HEK293 (cell line): ENCODE data around the gene ARL2BP.
A peak's percentile ranks its signal among the peaks of the same experiment; 100 is the strongest.

ENCODE experiments used
- CTCF ChIA-PET: fragments of 350-600 bp; formaldehyde crosslinking; extraction: SDS; loops from one replicate; lab custom pipeline; 2021; ENCODE audit warnings: antibody characterized with exemption; lab: Yijun Ruan, JAX
- POLR2A ChIA-PET: fragments of 300-600 bp; formaldehyde crosslinking; extraction: SDS; loops from one replicate; lab custom pipeline; 2020; ENCODE audit warnings: antibody characterized with exemption, inconsistent platforms; lab: Yijun Ruan, JAX
- H3K27ac ChIP-seq: fragments of 200-500 bp; sonication (Bioruptor generic); 2 replicates; pipeline ENCODE4 v1.5.1; 2014; ENCODE audit warnings: low read depth, low read length, control low read depth, inconsistent platforms; ENCODE audit errors: extremely low read depth
- H3K36me3 ChIP-seq, 2 experiments: fragments of 200-500 bp in 1 of 2; sonication (Bioruptor generic) in 1 of 2; 1 replicate in 1 of 2; 2 replicates in 1 of 2; pipeline ENCODE4 v1.5.1; 2014 to 2017; ENCODE audit warnings: inconsistent platforms in 2 of 2, low read length in 2 of 2; ENCODE audit not compliant: control insufficient read depth in 2 of 2, insufficient read depth in 1 of 2
- H3K4me1 ChIP-seq: fragments of 200-500 bp; sonication (Bioruptor generic); 2 replicates; pipeline ENCODE4 v1.5.1; 2014; ENCODE audit warnings: mild to moderate bottlenecking, low read length, inconsistent platforms; ENCODE audit not compliant: control insufficient read depth, insufficient read depth
- H3K4me3 ChIP-seq: 2 replicates; pipeline ENCODE4 v1.5.1; 2011; ENCODE audit warnings: low read depth, mild to moderate bottlenecking, control low read depth, low read length, moderate library complexity
- H3K9me3 ChIP-seq: fragments of 200-500 bp; sonication (Bioruptor generic); 2 replicates; pipeline ENCODE4 v1.5.1; 2014; ENCODE audit warnings: low read depth, low read length, inconsistent platforms; ENCODE audit not compliant: control insufficient read depth, insufficient read depth
- EGR2 ChIP-seq: fragments of 450-650 bp; formaldehyde crosslinking; IDR thresholded peaks from 2 replicates; pipeline ENCODE4 v1.5.1; 2016; ENCODE audit warnings: low read depth, missing biosample characterization, missing genetic modification characterization
- GFI1B ChIP-seq: fragments of 450-650 bp; formaldehyde crosslinking; IDR thresholded peaks from 2 replicates; pipeline ENCODE4 v1.5.1; 2016; ENCODE audit warnings: missing biosample characterization, missing genetic modification characterization
- GLIS1 ChIP-seq: fragments of 450-650 bp; formaldehyde crosslinking; IDR thresholded peaks from 2 replicates; pipeline ENCODE4 v1.5.1; 2016; ENCODE audit warnings: missing biosample characterization, missing genetic modification characterization
- HIC1 ChIP-seq: fragments of 450-650 bp; formaldehyde crosslinking; IDR thresholded peaks from 2 replicates; pipeline ENCODE4 v1.5.1; 2016; ENCODE audit warnings: missing biosample characterization, missing genetic modification characterization
- KLF1 ChIP-seq: fragments of 450-650 bp; formaldehyde crosslinking; IDR thresholded peaks from 2 replicates; pipeline ENCODE4 v1.5.1; 2016; ENCODE audit warnings: missing biosample characterization, missing genetic modification characterization
- KLF16 ChIP-seq: fragments of 450-650 bp; formaldehyde crosslinking; IDR thresholded peaks from 2 replicates; pipeline ENCODE4 v1.5.1; 2017; ENCODE audit warnings: missing biosample characterization, missing genetic modification characterization
- KLF9 ChIP-seq: fragments of 450-650 bp; formaldehyde crosslinking; IDR thresholded peaks from 2 replicates; pipeline ENCODE4 v1.5.1; 2016; ENCODE audit warnings: missing biosample characterization, missing genetic modification characterization, low read depth
- PRDM1 ChIP-seq: fragments of 450-650 bp; formaldehyde crosslinking; IDR thresholded peaks from 2 replicates; pipeline ENCODE4; 2016; ENCODE audit warnings: missing biosample characterization, missing genetic modification characterization
- SP2 ChIP-seq: fragments of 450-650 bp; formaldehyde crosslinking; IDR thresholded peaks from 2 replicates; pipeline ENCODE4 v1.5.1; 2016; ENCODE audit warnings: missing biosample characterization, missing genetic modification characterization
- SP3 ChIP-seq: fragments of 450-650 bp; formaldehyde crosslinking; IDR thresholded peaks from 2 replicates; pipeline ENCODE4 v1.5.1; 2016; ENCODE audit warnings: missing biosample characterization, missing genetic modification characterization
- ZBTB17 ChIP-seq: fragments of 450-650 bp; formaldehyde crosslinking; IDR thresholded peaks from 2 replicates; pipeline ENCODE4 v1.5.1; 2016; ENCODE audit warnings: missing biosample characterization, missing genetic modification characterization
- ZBTB48 ChIP-seq: fragments of 450-650 bp; formaldehyde crosslinking; IDR thresholded peaks from 2 replicates; pipeline ENCODE4 v1.5.1; 2016; ENCODE audit warnings: missing biosample characterization, missing genetic modification characterization
- ZBTB7A ChIP-seq: fragments of 450-650 bp; formaldehyde crosslinking; IDR thresholded peaks from 2 replicates; pipeline ENCODE4 v1.5.1; 2016; ENCODE audit warnings: low read depth, missing biosample characterization, missing genetic modification characterization
- ZFHX2 ChIP-seq: fragments of 450-650 bp; formaldehyde crosslinking; conservative IDR thresholded peaks from 2 replicates; pipeline ENCODE4 v1.5.1; 2016; ENCODE audit warnings: missing biosample characterization, missing genetic modification characterization
- ZFP41 ChIP-seq: fragments of 450-650 bp; formaldehyde crosslinking; IDR thresholded peaks from 2 replicates; pipeline ENCODE4 v1.5.1; 2016; ENCODE audit warnings: missing biosample characterization, missing genetic modification characterization, borderline replicate concordance
- ZIC2 ChIP-seq: fragments of 450-650 bp; formaldehyde crosslinking; IDR thresholded peaks from 2 replicates; pipeline ENCODE4 v1.5.1; 2016; ENCODE audit warnings: missing biosample characterization, missing genetic modification characterization
- ZNF132 ChIP-seq: fragments of 450-650 bp; formaldehyde crosslinking; IDR thresholded peaks from 2 replicates; pipeline ENCODE4 v1.5.1; 2017; ENCODE audit warnings: missing biosample characterization, missing genetic modification characterization, borderline replicate concordance
- ZNF335 ChIP-seq: fragments of 450-650 bp; formaldehyde crosslinking; conservative IDR thresholded peaks from 2 replicates; pipeline ENCODE4 v1.5.1; 2016; ENCODE audit warnings: missing biosample characterization, missing genetic modification characterization
- ZNF341 ChIP-seq: fragments of 450-650 bp; formaldehyde crosslinking; IDR thresholded peaks from 2 replicates; pipeline ENCODE4; 2016; ENCODE audit warnings: low read depth, missing biosample characterization, missing genetic modification characterization
- ZNF350 ChIP-seq: fragments of 450-650 bp; formaldehyde crosslinking; IDR thresholded peaks from 2 replicates; pipeline ENCODE4 v1.5.0; 2017; ENCODE audit warnings: missing biosample characterization, mild to moderate bottlenecking, missing genetic modification characterization
- ZNF37A ChIP-seq: fragments of 450-650 bp; IDR thresholded peaks from 2 replicates; pipeline ENCODE4 v1.5.1; 2018; ENCODE audit warnings: missing biosample characterization, missing genetic modification characterization
- ZNF391 ChIP-seq: fragments of 450-650 bp; formaldehyde crosslinking; IDR thresholded peaks from 2 replicates; pipeline ENCODE4 v1.5.1; 2016; ENCODE audit warnings: low read depth, missing biosample characterization, missing genetic modification characterization, borderline replicate concordance
- ZNF560 ChIP-seq: fragments of 450-650 bp; formaldehyde crosslinking; IDR thresholded peaks from 2 replicates; pipeline ENCODE4 v1.5.1; 2017; ENCODE audit warnings: missing biosample characterization, missing genetic modification characterization, borderline replicate concordance
- ZNF639 ChIP-seq: fragments of 450-650 bp; formaldehyde crosslinking; IDR thresholded peaks from 2 replicates; pipeline ENCODE4 v1.5.1; 2016; ENCODE audit warnings: missing biosample characterization, missing genetic modification characterization
- ZNF692 ChIP-seq: fragments of 450-650 bp; formaldehyde crosslinking; IDR thresholded peaks from 2 replicates; pipeline ENCODE4 v1.5.1; 2016; ENCODE audit warnings: missing biosample characterization, missing genetic modification characterization
- ZNF747 ChIP-seq: fragments of 450-650 bp; formaldehyde crosslinking; IDR thresholded peaks from 2 replicates; pipeline ENCODE4 v1.5.1; 2016; ENCODE audit warnings: missing biosample characterization, missing genetic modification characterization
- ZNF768 ChIP-seq: fragments of 450-650 bp; formaldehyde crosslinking; IDR thresholded peaks from 2 replicates; pipeline ENCODE4 v1.5.1; 2018; ENCODE audit warnings: missing biosample characterization, mild to moderate bottlenecking, missing genetic modification characterization
- TF ChIP-seq, protein P1 (sequence below): fragments of 450-650 bp; IDR thresholded peaks from 2 replicates; pipeline ENCODE4 v1.5.1; 2018; ENCODE audit warnings: missing biosample characterization, missing genetic modification characterization
- TF ChIP-seq, protein P2 (sequence below): fragments of 450-650 bp; formaldehyde crosslinking; IDR thresholded peaks from 2 replicates; pipeline ENCODE4 v1.5.1; 2016; ENCODE audit warnings: missing biosample characterization, missing genetic modification characterization

ARL2BP gene

DNA sequence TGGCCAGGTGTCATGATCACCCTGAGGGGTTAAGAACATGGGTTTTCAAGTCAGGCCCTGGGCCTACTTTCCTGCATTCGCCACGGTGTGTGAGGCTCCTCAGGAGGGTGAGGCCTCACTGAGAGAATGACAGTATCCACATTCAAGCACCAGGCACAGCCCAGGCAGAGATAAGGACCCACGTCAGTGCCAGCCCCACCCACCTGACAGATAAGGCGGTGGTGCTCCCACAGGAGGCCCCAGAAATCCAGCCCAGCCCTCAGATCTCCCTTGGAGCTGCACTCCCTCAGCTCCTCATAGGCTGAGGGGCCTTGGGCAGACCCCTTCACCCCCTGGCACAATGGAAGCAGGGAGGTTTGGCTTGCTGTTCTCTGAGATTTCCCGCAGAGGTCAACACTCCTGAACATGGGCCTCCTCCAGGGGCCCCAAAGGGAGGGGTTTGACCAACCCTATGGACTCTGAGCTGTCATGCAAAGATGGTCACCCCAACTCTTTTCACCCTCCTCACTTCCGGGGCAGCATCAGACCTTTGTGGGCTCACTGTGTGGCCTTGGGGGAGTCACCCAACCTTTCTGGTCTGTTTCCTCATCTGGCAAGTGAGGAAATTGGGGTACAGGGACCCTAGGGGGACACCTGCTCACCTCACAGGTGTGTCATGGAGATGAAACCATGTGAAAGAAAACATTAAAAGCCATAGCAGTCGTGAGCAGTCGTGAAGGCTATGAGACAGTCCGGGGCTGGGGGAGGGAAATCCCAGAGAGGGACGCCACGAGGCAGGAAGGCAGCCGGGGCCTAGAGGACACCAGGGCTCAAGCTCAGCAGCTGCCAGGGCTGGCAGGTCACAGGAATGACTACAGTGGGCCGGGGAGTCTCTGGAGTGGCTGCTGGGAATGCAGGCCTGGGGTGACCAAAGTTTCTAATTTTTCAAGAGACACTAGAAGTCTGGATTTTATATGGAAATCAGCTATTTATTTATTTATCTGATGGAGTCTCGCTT is 24.0 kb downstream of the ARL2BP start:
- Histone ChIP-seq H3K36me3 (no peaks in the 10 kb centered on the region), H3K27ac (0 out of 2 replicates have a peak overlapping the region, but pooled peaks have one; percentile 8), H3K4me1 (peaks cover 4% of the 10 kb centered on the region), H3K9me3 (no peaks in the 10 kb centered on the region), H3K4me3 (no peak overlapping the region)
- POLR2A ChIA-PET = no interaction called here
- CTCF ChIA-PET = no interaction called here
- TF ChIP-seq KLF1 (tag by site-specific recombination) (peak; percentile 91), ZBTB7A (no peak), ZFP41 (tag by site-specific recombination) (no peak), ZNF768 (tag by site-specific recombination) (0 out of 2 replicates have a peak, but pooled peaks have one; percentile 44), ZBTB17 (no peak), EGR2 (tag by site-specific recombination) (peak; percentile 33; the same call in 1 of the 2 replicates), ZNF341 (0 out of 2 replicates have a peak, but pooled peaks have one; percentile 20), ZBTB48 (tag by site-specific recombination) (no peak), SP3 (tag by site-specific recombination) (no peak; the same call in 1 of the 2 replicates), ZIC2 (tag by site-specific recombination) (peak; percentile 58), KLF16 (0 out of 2 replicates have a peak, but pooled peaks have one; percentile 33), HIC1 (tag by site-specific recombination) (no peak), ZNF560 (tag by site-specific recombination) (no peak), GFI1B (tag by site-specific recombination) (no peak), ZNF391 (tag by site-specific recombination) (no peak), ZNF37A (no peak), KLF9 (tag by site-specific recombination) (0 out of 2 replicates have a peak, but pooled peaks have one; percentile 47), ZNF335 (tag by site-specific recombination) (peak; percentile 53), ZNF692 (0 out of 2 replicates have a peak, but pooled peaks have one; percentile 27), ZNF747 (tag by site-specific recombination) (no peak), SP2 (tag by site-specific recombination) (0 out of 2 replicates have a peak, but pooled peaks have one; percentile 11), ZNF132 (no peak), GLIS1 (tag by site-specific recombination) (peak; percentile 52), ZNF639 (tag by site-specific recombination) (no peak), ZFHX2 (tag by site-specific recombination) (peak; percentile 65), PRDM1 (tag by site-specific recombination) (no peak), ZNF350 (tag by site-specific recombination) (no peak)
- TF ChIP-seq, protein P1, sequence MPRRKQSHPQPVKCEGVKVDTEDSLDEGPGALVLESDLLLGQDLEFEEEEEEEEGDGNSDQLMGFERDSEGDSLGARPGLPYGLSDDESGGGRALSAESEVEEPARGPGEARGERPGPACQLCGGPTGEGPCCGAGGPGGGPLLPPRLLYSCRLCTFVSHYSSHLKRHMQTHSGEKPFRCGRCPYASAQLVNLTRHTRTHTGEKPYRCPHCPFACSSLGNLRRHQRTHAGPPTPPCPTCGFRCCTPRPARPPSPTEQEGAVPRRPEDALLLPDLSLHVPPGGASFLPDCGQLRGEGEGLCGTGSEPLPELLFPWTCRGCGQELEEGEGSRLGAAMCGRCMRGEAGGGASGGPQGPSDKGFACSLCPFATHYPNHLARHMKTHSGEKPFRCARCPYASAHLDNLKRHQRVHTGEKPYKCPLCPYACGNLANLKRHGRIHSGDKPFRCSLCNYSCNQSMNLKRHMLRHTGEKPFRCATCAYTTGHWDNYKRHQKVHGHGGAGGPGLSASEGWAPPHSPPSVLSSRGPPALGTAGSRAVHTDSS (tag by site-specific recombination) = no peak
- TF ChIP-seq, protein P2, sequence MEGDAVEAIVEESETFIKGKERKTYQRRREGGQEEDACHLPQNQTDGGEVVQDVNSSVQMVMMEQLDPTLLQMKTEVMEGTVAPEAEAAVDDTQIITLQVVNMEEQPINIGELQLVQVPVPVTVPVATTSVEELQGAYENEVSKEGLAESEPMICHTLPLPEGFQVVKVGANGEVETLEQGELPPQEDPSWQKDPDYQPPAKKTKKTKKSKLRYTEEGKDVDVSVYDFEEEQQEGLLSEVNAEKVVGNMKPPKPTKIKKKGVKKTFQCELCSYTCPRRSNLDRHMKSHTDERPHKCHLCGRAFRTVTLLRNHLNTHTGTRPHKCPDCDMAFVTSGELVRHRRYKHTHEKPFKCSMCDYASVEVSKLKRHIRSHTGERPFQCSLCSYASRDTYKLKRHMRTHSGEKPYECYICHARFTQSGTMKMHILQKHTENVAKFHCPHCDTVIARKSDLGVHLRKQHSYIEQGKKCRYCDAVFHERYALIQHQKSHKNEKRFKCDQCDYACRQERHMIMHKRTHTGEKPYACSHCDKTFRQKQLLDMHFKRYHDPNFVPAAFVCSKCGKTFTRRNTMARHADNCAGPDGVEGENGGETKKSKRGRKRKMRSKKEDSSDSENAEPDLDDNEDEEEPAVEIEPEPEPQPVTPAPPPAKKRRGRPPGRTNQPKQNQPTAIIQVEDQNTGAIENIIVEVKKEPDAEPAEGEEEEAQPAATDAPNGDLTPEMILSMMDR (tag by site-specific recombination) = no peak
